Daoy (cell line): ENCODE results near the gene GCK. TPM values are rescaled to one million over a fixed set of nuclear protein-coding genes. Genes with fewer than 3 reads are reported as not detected.
A peak's percentile ranks its signal among the peaks of the same experiment; 100 is the strongest.

Experiments
- DNase-seq: peaks from one replicate; pipeline ENCODE4 v3.0.0-alpha.2; 2015; ENCODE audit warnings: low read depth
- total RNA-seq: library from RNA; depleted of rRNA; stranded (reverse); fragments of >200 nt; shearing (Covaris generic); gene quantifications from 2 replicates; pipeline ENCODE4 v1.2.3, GENCODE V29; 2014

The GCK gene
- total RNA-seq, 1 experiment from 2014 or later: 0.46 TPM

- DNase-seq: no peak
These were observed 71.3 kb downstream of the GCK start for GRCh38 chr7:44117801-44118429.

- DNase-seq: no peak
These were observed 72.2 kb downstream of the GCK start for GRCh38 chr7:44116789-44117666.

- no peak for DNase-seq
These were observed 73.0 kb downstream of the GCK start for GRCh38 chr7:44116087-44116788.

- DNase-seq: no peak
These were observed 74.5 kb downstream of the GCK start for GRCh38 chr7:44114586-44115310.

GRCh38 chr7:44113764-44114354, 75.4 kb downstream of the GCK start:
- no peak for DNase-seq

GRCh38 chr7:44112997-44113763, 76.1 kb downstream of the GCK start:
- DNase-seq: no peak

GRCh38 chr7:44112231-44112996, 76.8 kb downstream of the GCK start:
- DNase-seq: peak; percentile 51

GRCh38 chr7:44111761-44112160, 77.5 kb downstream of the GCK start:
- DNase-seq: no peak

- no peak for DNase-seq
These were observed 78.3 kb downstream of the GCK start for GRCh38 chr7:44110719-44111635.

GRCh38 chr7:44109991-44110390, 79.2 kb downstream of the GCK start:
- no peak for DNase-seq

GRCh38 chr7:44108768-44109750, 80.2 kb downstream of the GCK start:
- no peak for DNase-seq

- no peak for DNase-seq
These were observed 81.1 kb downstream of the GCK start for GRCh38 chr7:44107961-44108767.

- no peak for DNase-seq
These were observed 81.9 kb downstream of the GCK start for GRCh38 chr7:44107116-44107960.

GRCh38 chr7:44106311-44107065, 82.8 kb downstream of the GCK start:
- no peak for DNase-seq

- no peak for DNase-seq
These were observed 83.4 kb downstream of the GCK start for GRCh38 chr7:44105832-44106231.
